Measurements from ENCODE around the gene PLEKHJ1. TPM values are rescaled to one million over a fixed set of nuclear protein-coding genes. Genes with fewer than 3 reads are reported as not detected.

PLEKHJ1 gene
- total RNA-seq, 1 donor from 2014 or later = 107 TPM

DNA sequence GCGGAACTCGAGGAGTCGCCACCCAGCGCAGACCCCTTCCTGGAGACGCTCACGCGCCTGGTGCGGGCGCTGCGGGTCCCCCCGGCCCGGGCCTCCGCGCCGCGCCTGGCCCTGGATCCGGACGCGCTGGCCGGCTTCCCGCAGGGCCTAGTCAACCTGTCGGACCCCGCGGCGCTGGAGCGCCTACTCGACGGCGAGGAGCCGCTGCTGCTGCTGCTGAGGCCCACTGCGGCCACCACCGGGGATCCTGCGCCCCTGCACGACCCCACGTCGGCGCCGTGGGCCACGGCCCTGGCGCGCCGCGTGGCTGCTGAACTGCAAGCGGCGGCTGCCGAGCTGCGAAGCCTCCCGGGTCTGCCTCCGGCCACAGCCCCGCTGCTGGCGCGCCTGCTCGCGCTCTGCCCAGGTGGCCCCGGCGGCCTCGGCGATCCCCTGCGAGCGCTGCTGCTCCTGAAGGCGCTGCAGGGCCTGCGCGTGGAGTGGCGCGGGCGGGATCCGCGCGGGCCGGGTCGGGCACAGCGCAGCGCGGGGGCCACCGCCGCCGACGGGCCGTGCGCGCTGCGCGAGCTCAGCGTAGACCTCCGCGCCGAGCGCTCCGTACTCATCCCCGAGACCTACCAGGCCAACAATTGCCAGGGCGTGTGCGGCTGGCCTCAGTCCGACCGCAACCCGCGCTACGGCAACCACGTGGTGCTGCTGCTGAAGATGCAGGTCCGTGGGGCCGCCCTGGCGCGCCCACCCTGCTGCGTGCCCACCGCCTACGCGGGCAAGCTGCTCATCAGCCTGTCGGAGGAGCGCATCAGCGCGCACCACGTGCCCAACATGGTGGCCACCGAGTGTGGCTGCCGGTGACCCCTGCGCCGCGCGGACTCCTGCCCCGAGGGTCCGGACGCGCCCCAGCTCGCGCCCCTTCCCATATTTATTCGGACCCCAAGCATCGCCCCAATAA lies 15.3 kb upstream of the PLEKHJ1 start:
- Mint-ChIP-seq H3K4me3 (no peak overlapping the region), H3K27ac (no peak overlapping the region), H3K4me1 (ENCODE audit: unreplicated experiment) (peaks cover 3% of the 10 kb centered on the region), H3K9me3 (no peaks in the 10 kb centered on the region), H3K36me3 (no peaks in the 10 kb centered on the region), H3K27me3 (peaks cover 10% of the 10 kb centered on the region)
- TF ChIP-seq, protein P1, sequence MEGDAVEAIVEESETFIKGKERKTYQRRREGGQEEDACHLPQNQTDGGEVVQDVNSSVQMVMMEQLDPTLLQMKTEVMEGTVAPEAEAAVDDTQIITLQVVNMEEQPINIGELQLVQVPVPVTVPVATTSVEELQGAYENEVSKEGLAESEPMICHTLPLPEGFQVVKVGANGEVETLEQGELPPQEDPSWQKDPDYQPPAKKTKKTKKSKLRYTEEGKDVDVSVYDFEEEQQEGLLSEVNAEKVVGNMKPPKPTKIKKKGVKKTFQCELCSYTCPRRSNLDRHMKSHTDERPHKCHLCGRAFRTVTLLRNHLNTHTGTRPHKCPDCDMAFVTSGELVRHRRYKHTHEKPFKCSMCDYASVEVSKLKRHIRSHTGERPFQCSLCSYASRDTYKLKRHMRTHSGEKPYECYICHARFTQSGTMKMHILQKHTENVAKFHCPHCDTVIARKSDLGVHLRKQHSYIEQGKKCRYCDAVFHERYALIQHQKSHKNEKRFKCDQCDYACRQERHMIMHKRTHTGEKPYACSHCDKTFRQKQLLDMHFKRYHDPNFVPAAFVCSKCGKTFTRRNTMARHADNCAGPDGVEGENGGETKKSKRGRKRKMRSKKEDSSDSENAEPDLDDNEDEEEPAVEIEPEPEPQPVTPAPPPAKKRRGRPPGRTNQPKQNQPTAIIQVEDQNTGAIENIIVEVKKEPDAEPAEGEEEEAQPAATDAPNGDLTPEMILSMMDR (conservative IDR thresholded peaks at IDR 0.05) = no peak
- DNase-seq (ENCODE audit: extremely low spot score, unreplicated experiment) = no peak

DNA sequence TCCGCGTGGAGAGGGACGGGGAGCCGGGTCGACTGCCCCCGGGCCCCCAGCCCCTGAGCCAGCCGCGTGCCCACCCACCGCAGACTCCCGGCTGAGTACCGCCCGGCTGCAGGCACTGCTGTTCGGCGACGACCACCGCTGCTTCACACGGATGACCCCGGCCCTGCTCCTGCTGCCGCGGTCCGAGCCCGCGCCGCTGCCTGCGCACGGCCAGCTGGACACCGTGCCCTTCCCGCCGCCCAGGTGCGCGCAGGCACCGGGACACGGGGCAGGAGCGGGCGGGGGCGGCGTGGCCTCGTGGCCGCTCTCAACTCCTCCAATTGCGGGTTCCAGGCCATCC lies 14.6 kb upstream of the PLEKHJ1 start:
- no peak overlapping the region for H3K27ac Mint-ChIP-seq
- peaks cover 3% of the 10 kb centered on the region for H3K4me1 Mint-ChIP-seq (ENCODE audit: unreplicated experiment)
- TF ChIP-seq, protein P1 (conservative IDR thresholded peaks at IDR 0.05) = no peak
- H3K36me3 Mint-ChIP-seq = no peaks in the 10 kb centered on the region
- no peak overlapping the region for H3K4me3 Mint-ChIP-seq
- no peaks in the 10 kb centered on the region for H3K9me3 Mint-ChIP-seq
- H3K27me3 Mint-ChIP-seq = peaks cover 10% of the 10 kb centered on the region
- no peak for DNase-seq (ENCODE audit: extremely low spot score, unreplicated experiment)

DNA sequence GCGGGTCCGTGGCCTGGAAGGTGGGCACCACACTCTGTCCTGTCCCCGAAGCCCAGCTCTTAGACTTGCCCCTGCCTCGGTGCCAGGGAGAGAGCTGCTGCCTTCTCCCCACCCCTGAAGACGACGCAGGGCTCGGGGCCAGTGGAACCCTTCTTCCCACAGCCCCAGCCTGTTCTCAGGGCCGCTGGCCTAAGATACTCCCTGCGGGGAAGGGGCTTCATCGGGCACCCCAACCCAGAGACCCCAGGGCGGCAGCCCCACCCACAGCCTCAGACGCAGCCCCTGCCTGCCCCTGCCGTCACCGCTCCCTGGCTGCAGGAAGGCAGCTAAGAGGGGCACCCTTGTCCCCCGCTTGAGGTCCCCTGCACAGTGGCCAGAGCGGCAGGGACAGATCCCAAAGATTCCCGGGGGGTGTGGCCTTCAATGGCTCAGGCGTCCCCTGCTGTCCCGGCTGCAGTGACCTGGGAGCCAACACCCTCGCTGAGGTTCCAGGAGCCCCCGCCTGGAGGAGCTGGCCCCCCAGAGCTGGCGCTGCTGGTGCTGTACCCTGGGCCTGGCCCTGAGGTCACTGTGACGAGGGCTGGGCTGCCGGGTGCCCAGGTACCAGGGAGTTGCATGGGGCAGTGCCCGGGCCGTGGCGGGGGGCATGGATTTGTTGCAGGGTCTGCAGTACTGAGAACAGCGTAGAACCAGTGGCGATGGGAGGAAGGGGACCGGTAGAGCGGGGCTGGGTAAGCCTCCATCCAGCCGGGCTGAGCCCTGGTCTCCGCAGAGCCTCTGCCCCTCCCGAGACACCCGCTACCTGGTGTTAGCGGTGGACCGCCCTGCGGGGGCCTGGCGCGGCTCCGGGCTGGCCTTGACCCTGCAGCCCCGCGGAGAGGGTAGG lies 14.0 kb upstream of the PLEKHJ1 start:
- Mint-ChIP-seq H3K9me3 (no peaks in the 10 kb centered on the region), H3K36me3 (no peaks in the 10 kb centered on the region), H3K27me3 (peaks cover 10% of the 10 kb centered on the region), H3K27ac (no peak overlapping the region), H3K4me1 (ENCODE audit: unreplicated experiment) (peaks cover 3% of the 10 kb centered on the region), H3K4me3 (no peak overlapping the region)
- TF ChIP-seq, protein P1 (conservative IDR thresholded peaks at IDR 0.05) = no peak
- DNase-seq (ENCODE audit: extremely low spot score, unreplicated experiment) = no peak

DNA sequence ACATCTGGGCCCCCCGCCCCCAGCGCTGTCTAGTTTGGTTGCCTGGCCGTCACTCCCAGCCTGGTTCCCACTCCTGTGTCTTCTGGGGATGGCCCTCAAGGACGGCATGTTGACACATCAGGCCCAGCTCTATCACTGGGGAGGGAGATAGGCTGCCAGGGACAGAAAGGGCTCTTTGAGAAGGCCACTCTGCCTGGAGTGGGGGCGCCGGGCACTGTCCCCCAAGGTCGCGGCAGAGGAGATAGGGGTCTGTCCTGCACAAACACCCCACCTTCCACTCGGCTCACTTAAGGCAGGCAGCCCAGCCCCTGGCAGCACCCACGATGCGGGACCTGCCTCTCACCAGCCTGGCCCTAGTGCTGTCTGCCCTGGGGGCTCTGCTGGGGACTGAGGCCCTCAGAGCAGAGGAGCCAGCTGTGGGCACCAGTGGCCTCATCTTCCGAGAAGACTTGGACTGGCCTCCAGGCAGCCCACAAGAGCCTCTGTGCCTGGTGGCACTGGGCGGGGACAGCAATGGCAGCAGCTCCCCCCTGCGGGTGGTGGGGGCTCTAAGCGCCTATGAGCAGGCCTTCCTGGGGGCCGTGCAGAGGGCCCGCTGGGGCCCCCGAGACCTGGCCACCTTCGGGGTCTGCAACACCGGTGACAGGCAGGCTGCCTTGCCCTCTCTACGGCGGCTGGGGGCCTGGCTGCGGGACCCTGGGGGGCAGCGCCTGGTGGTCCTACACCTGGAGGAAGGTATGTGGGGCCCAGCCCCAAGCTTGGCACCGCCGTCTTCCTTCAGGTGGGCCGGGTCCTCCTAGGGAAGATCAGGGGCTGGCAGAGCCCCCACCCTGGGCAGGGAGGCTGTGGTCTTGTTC lies 13.1 kb upstream of the PLEKHJ1 start, which contains the start of gene AMH:
TSS of gene AMH (plus strand) at position 314 of the 857 bp plus-strand sequence. CDS start at position 324, 10 bp downstream.
- Mint-ChIP-seq H3K36me3 (no peaks in the 10 kb centered on the region), H3K9me3 (no peaks in the 10 kb centered on the region), H3K4me3 (no peak within 1 kb of the TSS), H3K27me3 (peaks cover 10% of the 10 kb centered on the region), H3K4me1 (ENCODE audit: unreplicated experiment) (peaks cover 3% of the 10 kb centered on the region), H3K27ac (no peak within 1 kb of the TSS)
- TF ChIP-seq, protein P1 (conservative IDR thresholded peaks at IDR 0.05) = no peak
- no peak for DNase-seq (ENCODE audit: extremely low spot score, unreplicated experiment)

Data from type B pancreatic cell (in vitro differentiated cells).